ENCODE results near the gene NME4.

NME4 gene

GRCh38 chr16:354971-355461 is 42.0 kb upstream of the NME4 start:
- TF ChIP-seq CTCF (IDR thresholded peaks at IDR 0.05; ENCODE audit: poor library complexity, severe bottlenecking): no peak
- Histone ChIP-seq H3K4me3 (ENCODE audit: severe bottlenecking) (no peak overlapping the region), H3K9me3 (ENCODE audit: severe bottlenecking) (no peaks in the 10 kb centered on the region), H3K27ac (ENCODE audit: poor library complexity, severe bottlenecking) (peak overlapping the region; percentile 79), H3K4me1 (ENCODE audit: insufficient read depth, poor library complexity, severe bottlenecking) (peaks cover 19% of the 10 kb centered on the region), H3K36me3 (ENCODE audit: low read depth) (peaks cover 10% of the 10 kb centered on the region), H3K27me3 (ENCODE audit: insufficient read depth, poor library complexity, severe bottlenecking) (no peaks in the 10 kb centered on the region)
- DNase-seq (ENCODE audit: low spot score) (no peak), ATAC-seq (ENCODE audit: low read depth) (no peak)

- ATAC-seq (ENCODE audit: low read depth) (no peak), DNase-seq (ENCODE audit: low spot score) (no peak)
- H3K4me3 ChIP-seq (ENCODE audit: severe bottlenecking): no peak overlapping the region
- no peak for TF ChIP-seq CTCF (IDR thresholded peaks at IDR 0.05; ENCODE audit: poor library complexity, severe bottlenecking)
- H3K4me1 ChIP-seq (ENCODE audit: insufficient read depth, poor library complexity, severe bottlenecking): peaks cover 14% of the 10 kb centered on the region
- H3K36me3 ChIP-seq (ENCODE audit: low read depth): no peaks in the 10 kb centered on the region
- no peak overlapping the region for H3K27ac ChIP-seq (ENCODE audit: poor library complexity, severe bottlenecking)
- H3K27me3 ChIP-seq (ENCODE audit: insufficient read depth, poor library complexity, severe bottlenecking): no peaks in the 10 kb centered on the region
- H3K9me3 ChIP-seq (ENCODE audit: severe bottlenecking): no peaks in the 10 kb centered on the region
Observed at GRCh38 chr16:356741-357140, 40.3 kb upstream of the NME4 start.

- no peak for TF ChIP-seq CTCF (IDR thresholded peaks at IDR 0.05; ENCODE audit: poor library complexity, severe bottlenecking)
- H3K36me3 ChIP-seq (ENCODE audit: low read depth): no peaks in the 10 kb centered on the region
- no peak overlapping the region for H3K4me3 ChIP-seq (ENCODE audit: severe bottlenecking)
- ATAC-seq (ENCODE audit: low read depth) (no peak), DNase-seq (ENCODE audit: low spot score) (no peak)
- H3K4me1 ChIP-seq (ENCODE audit: insufficient read depth, poor library complexity, severe bottlenecking): peaks cover 4% of the 10 kb centered on the region
- H3K9me3 ChIP-seq (ENCODE audit: severe bottlenecking): no peaks in the 10 kb centered on the region
- no peak overlapping the region for H3K27ac ChIP-seq (ENCODE audit: poor library complexity, severe bottlenecking)
- no peaks in the 10 kb centered on the region for H3K27me3 ChIP-seq (ENCODE audit: insufficient read depth, poor library complexity, severe bottlenecking)
Observed at GRCh38 chr16:359067-359763, 37.8 kb upstream of the NME4 start.

GRCh38 chr16:359871-360697 is 36.9 kb upstream of the NME4 start:
- no peak for DNase-seq (ENCODE audit: low spot score)
- no peak overlapping the region for H3K4me3 ChIP-seq (ENCODE audit: severe bottlenecking)
- no peaks in the 10 kb centered on the region for H3K27me3 ChIP-seq (ENCODE audit: insufficient read depth, poor library complexity, severe bottlenecking)
- ATAC-seq (ENCODE audit: low read depth): no peak
- no peaks in the 10 kb centered on the region for H3K36me3 ChIP-seq (ENCODE audit: low read depth)
- H3K27ac ChIP-seq (ENCODE audit: poor library complexity, severe bottlenecking): no peak overlapping the region
- H3K4me1 ChIP-seq (ENCODE audit: insufficient read depth, poor library complexity, severe bottlenecking): no peaks in the 10 kb centered on the region
- TF ChIP-seq CTCF (IDR thresholded peaks at IDR 0.05; ENCODE audit: poor library complexity, severe bottlenecking): no peak
- H3K9me3 ChIP-seq (ENCODE audit: severe bottlenecking): no peaks in the 10 kb centered on the region

All from RWPE2 (cell line).